HepG2 (cell line): Measurements from ENCODE around the gene HIF3A. TPM values are rescaled to one million over a fixed set of nuclear protein-coding genes. Genes with fewer than 3 reads are reported as not detected.

Experiments used
- ATAC-seq: fragments of 200-7000 bp; cut with Tn5 transposase; 3 replicates; pipeline ENCODE4 v1.9.1; 2020; ENCODE audit warnings: mild to moderate bottlenecking, moderate library complexity
- BruUV-seq: library from RNA; stranded (reverse); fragments of 400-500 nt; replicated peaks from 2 replicates; lab custom pipeline; 2021; lab: Mats Ljungman, UMichigan
- CTCF ChIA-PET: fragments of 300-600 bp; formaldehyde crosslinking; extraction: SDS; loops from one replicate; lab custom pipeline; 2021; ENCODE audit warnings: low total read pairs, inconsistent platforms, low intra/inter-chr PET ratio; lab: Yijun Ruan, JAX
- POLR2A ChIA-PET: fragments of 350-600 bp; sonication (Branson Sonifier 250); formaldehyde crosslinking; loops from one replicate; lab custom pipeline; 2020; ENCODE audit warnings: antibody characterized with exemption, inconsistent platforms; lab: Yijun Ruan, JAX
- DNase-seq: peaks from one replicate; pipeline ENCODE4 v3.0.0-alpha.2; 2015; ENCODE audit warnings: low spot score
- FAIRE-seq: peaks from 3 replicates; lab custom pipeline; 2011; peaks lifted over from hg19 to GRCh38; lab: Jason Lieb, UNC
- H2AFZ ChIP-seq: one replicate; pipeline ENCODE4 v1.6.1; 2011; ENCODE audit warnings: low read length, inconsistent platforms
- H3K27ac ChIP-seq: fragments of 300-600 bp; 3 replicates; pipeline ENCODE4 v1.8.0; 2011; ENCODE audit warnings: mixed run types, mild to moderate bottlenecking, mixed read lengths, low read length, inconsistent platforms; ENCODE audit not compliant: insufficient read depth; ENCODE audit errors: extremely low read length
- H3K27me3 ChIP-seq, 2 experiments: fragments of 200-600 bp in 1 of 2; 2 replicates in 1 of 2; 3 replicates in 1 of 2; pipeline versions ENCODE4 v1.6.0 to v1.8.0; 2011; ENCODE audit warnings: low read length in 2 of 2, mild to moderate bottlenecking in 2 of 2, moderate library complexity in 2 of 2, inconsistent platforms in 1 of 2; ENCODE audit not compliant: insufficient read depth in 2 of 2, control insufficient read depth in 1 of 2
- H3K36me3 ChIP-seq, 2 experiments: fragments of 200-600 bp in 1 of 2; replicated peaks in 1 of 2; 2 replicates in 1 of 2; 3 replicates in 1 of 2; pipeline versions ENCODE4 v1.5.1 to v1.8.0; 2011; ENCODE audit warnings: low read length in 2 of 2, inconsistent platforms in 1 of 2; ENCODE audit not compliant: insufficient read depth in 2 of 2, control insufficient read depth in 1 of 2
- H3K4me1 ChIP-seq: 2 replicates; pipeline ENCODE4 v1.5.1; 2012; ENCODE audit warnings: low read length, inconsistent platforms; ENCODE audit not compliant: insufficient read depth
- H3K4me2 ChIP-seq: 2 replicates; pipeline ENCODE4 v1.6.0; 2011; ENCODE audit warnings: low read depth, low read length, inconsistent platforms
- H3K4me3 ChIP-seq, 3 experiments: fragments of 200-600 bp in 1 of 3; sonication (generic), shearing (Covaris generic) in 1 of 3; replicated peaks in 1 of 3; 2 replicates each; pipeline ENCODE4 v1.5.1; 2011 to 2016; ENCODE audit warnings: low read length in 3 of 3, inconsistent platforms in 2 of 3, low read depth in 2 of 3, mild to moderate bottlenecking in 2 of 3, control low read depth in 1 of 3, mixed read lengths in 1 of 3; ENCODE audit not compliant: insufficient read depth in 1 of 3
- H3K79me2 ChIP-seq: one replicate; pipeline ENCODE4 v1.6.1; 2011; ENCODE audit warnings: low read length, inconsistent platforms; ENCODE audit not compliant: insufficient read depth
- H3K9ac ChIP-seq: 2 replicates; pipeline ENCODE4 v1.6.0; 2011; ENCODE audit warnings: mild to moderate bottlenecking, low read depth, low read length, inconsistent platforms; ENCODE audit not compliant: insufficient read depth
- H3K9me3 ChIP-seq: 2 replicates; pipeline ENCODE4 v1.5.1; 2012; ENCODE audit warnings: mild to moderate bottlenecking, low read length
- H4K20me1 ChIP-seq: 2 replicates; pipeline ENCODE4 v1.6.0; 2011; ENCODE audit warnings: inconsistent platforms, mild to moderate bottlenecking, low read length, moderate library complexity; ENCODE audit not compliant: insufficient read depth
- CHD2 ChIP-seq: IDR thresholded peaks from 2 replicates; pipeline ENCODE4 v1.6.1; 2011; ENCODE audit warnings: low read depth, low read length, improper control_type of control experiment
- EP300 ChIP-seq, 3 experiments: sonication (generic) in 1 of 3; formaldehyde crosslinking in 1 of 3; IDR thresholded peaks; 2 replicates each; pipeline versions ENCODE4 v1.5.1 to v1.6.1; 2011 to 2020; ENCODE audit warnings: low read depth in 2 of 3, low read length in 2 of 3, borderline replicate concordance in 1 of 3, improper control_type of control experiment in 1 of 3, mild to moderate bottlenecking in 1 of 3, missing genetic modification reagents in 1 of 3, moderate library complexity in 1 of 3
- KLF15 ChIP-seq: sonication (generic); formaldehyde crosslinking; IDR thresholded peaks from 2 replicates; pipeline ENCODE4 v1.8.1; 2023; ENCODE audit warnings: borderline replicate concordance, mild to moderate bottlenecking, inconsistent platforms, missing genetic modification reagents, mixed read lengths
- KLF16 ChIP-seq, 2 experiments: sonication (generic) in 1 of 2; formaldehyde crosslinking in 1 of 2; IDR thresholded peaks; 2 replicates each; pipeline versions ENCODE4 v1.6.1 to v1.8.0; 2016 to 2023; ENCODE audit warnings: missing genetic modification reagents in 2 of 2, missing compliant biosample characterization in 1 of 2
- RELA ChIP-seq: sonication (generic); formaldehyde crosslinking; IDR thresholded peaks from 2 replicates; pipeline ENCODE4 v1.4.0; 2020; ENCODE audit warnings: missing genetic modification reagents
- TRIM24 ChIP-seq: sonication (generic); formaldehyde crosslinking; IDR thresholded peaks from 2 replicates; pipeline ENCODE4 v1.8.0; 2022; ENCODE audit warnings: mild to moderate bottlenecking, missing genetic modification reagents
- ZNF136 ChIP-seq: sonication (generic); formaldehyde crosslinking; IDR thresholded peaks from 2 replicates; pipeline ENCODE4 v1.8.1; 2022; ENCODE audit warnings: low read depth, mild to moderate bottlenecking, moderate library complexity, missing genetic modification reagents
- ZNF143 ChIP-seq: sonication (generic); formaldehyde crosslinking; IDR thresholded peaks from 2 replicates; pipeline ENCODE4 v1.4.0; 2020; ENCODE audit warnings: missing genetic modification reagents
- ZNF234 ChIP-seq: sonication (generic); formaldehyde crosslinking; conservative IDR thresholded peaks from 2 replicates; pipeline ENCODE4 v1.5.1; 2020; ENCODE audit warnings: mild to moderate bottlenecking, missing genetic modification reagents
- ZNF274 ChIP-seq: sonication (generic); formaldehyde crosslinking; IDR thresholded peaks from 2 replicates; pipeline ENCODE4 v1.5.1; 2020; ENCODE audit warnings: mild to moderate bottlenecking, missing genetic modification reagents
- ZNF496 ChIP-seq: sonication (generic); formaldehyde crosslinking; IDR thresholded peaks from 2 replicates; pipeline ENCODE4 v1.8.1; 2023; ENCODE audit warnings: mild to moderate bottlenecking, moderate library complexity, missing genetic modification reagents; ENCODE audit not compliant: insufficient replicate concordance
- ZNF572 ChIP-seq: sonication (generic); formaldehyde crosslinking; IDR thresholded peaks from 2 replicates; pipeline ENCODE4 v1.5.1; 2020; ENCODE audit warnings: mild to moderate bottlenecking, missing genetic modification reagents
- ZNF768 ChIP-seq: sonication (generic); formaldehyde crosslinking; IDR thresholded peaks from 2 replicates; pipeline ENCODE4 v1.4.0; 2020; ENCODE audit warnings: missing genetic modification reagents
- ZSCAN21 ChIP-seq: sonication (generic); formaldehyde crosslinking; IDR thresholded peaks from 2 replicates; pipeline ENCODE4 v1.8.0; 2022; ENCODE audit warnings: mild to moderate bottlenecking, missing genetic modification reagents, moderate library complexity, borderline replicate concordance
- WGBS: methylation state at CpG from one replicate; pipeline ENCODE4 v1.1.6; 2017; ENCODE audit warnings: low lambda C conversion rate; 5-methylcytosine and 5-hydroxymethylcytosine counted together
- in situ Hi-C: cut with HindIII; loops from 2 replicates; pipeline ENCODE4 v1.10.0; 2017; ENCODE audit warnings: low pct_unique_long_range_greater_than_20kb; ENCODE audit not compliant: extremely low pct_ligation_motif_present
- intact Hi-C: fragments of 100-400 bp; cut with micrococcal nuclease; formaldehyde crosslinking; loops from one replicate; pipeline ENCODE4 v1.10.0; 2022; ENCODE audit not compliant: unreplicated experiment
- polyA plus RNA-seq, 8 experiments: library from polyadenylated mRNA; depleted of rRNA in 3 of 8; stranded (reverse) in 7 of 8; unstranded in 1 of 8; fragments of >200 nt; fragmentation: Illumina TruSeq in 4 of 8; extraction: Trizol in 4 of 8; gene quantifications; 2 replicates each; pipeline versions ENCODE4 v1.2.1 to v1.2.3, GENCODE V29; 2011 to 2016; ENCODE audit warnings: low read depth in 4 of 8, missing spikeins in 1 of 8, mixed read lengths in 1 of 8; ENCODE audit not compliant: insufficient read depth in 1 of 8
- total RNA-seq, 5 experiments: library from RNA; depleted of rRNA; stranded (reverse); fragments of >200 nt; fragmentation: Illumina TruSeq; extraction: Trizol; gene quantifications; 2 replicates each; pipeline ENCODE4 v1.2.3, GENCODE V29; 2016; ENCODE audit warnings: low read depth in 1 of 5
- TF ChIP-seq, protein P1 (sequence below): IDR thresholded peaks from 2 replicates; pipeline ENCODE4 v1.6.1; 2016; ENCODE audit warnings: low read depth, control low read depth
- TF ChIP-seq, protein P2 (sequence below): sonication (generic); formaldehyde crosslinking; IDR thresholded peaks from 2 replicates; pipeline ENCODE4 v1.9.0; 2021; ENCODE audit warnings: missing genetic modification reagents, borderline replicate concordance
- TF ChIP-seq, protein P3 (sequence below): sonication (generic); formaldehyde crosslinking; IDR thresholded peaks from 2 replicates; pipeline ENCODE4 v1.4.0; 2020; ENCODE audit warnings: mild to moderate bottlenecking, low read depth, missing genetic modification reagents
- TF ChIP-seq, protein P4 (sequence below): sonication (generic); formaldehyde crosslinking; IDR thresholded peaks from 2 replicates; pipeline ENCODE4 v1.4.0; 2020; ENCODE audit warnings: low read depth, mild to moderate bottlenecking, missing genetic modification reagents

HIF3A gene
- total and polyA plus RNA-seq, 2 of the 13 experiments (the other 11 are each of a cell fraction or from before 2014, with no cell fraction given): 0.09 to 0.22 TPM

DNA sequence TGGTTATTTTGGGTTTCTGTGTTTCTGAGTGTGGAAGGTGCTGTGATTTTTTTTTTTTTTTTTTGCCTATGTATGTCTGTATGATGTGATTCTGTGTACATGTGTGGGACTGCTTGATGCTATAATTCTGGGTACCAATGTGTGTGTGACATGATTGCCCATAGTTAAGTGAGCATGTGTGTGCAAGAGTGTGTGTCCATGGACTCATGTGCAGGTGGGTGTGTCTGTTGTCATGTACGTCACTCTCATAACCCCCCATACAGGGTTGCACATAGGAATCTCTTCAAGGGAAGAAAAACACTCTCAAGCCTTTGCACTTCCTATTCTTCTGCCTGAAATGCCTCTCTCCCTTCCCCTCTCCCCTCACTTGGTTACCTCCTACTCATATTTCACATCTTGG, 47.5 kb downstream of the HIF3A start:
- peaks cover 42% of the 10 kb centered on the region for H3K4me1 ChIP-seq
- no peak for ATAC-seq
- intact Hi-C loops (no loop called here), in situ Hi-C loops (no loop called here)
- H3K27ac ChIP-seq: no peak overlapping the region
- ChIA-PET CTCF (no interaction called here), POLR2A (no interaction called here)
- H3K27me3 ChIP-seq: no peaks in the 10 kb centered on the region; a peak in 1 of 5 replicates
- H4K20me1 ChIP-seq: no peaks in the 10 kb centered on the region
- no peaks in the 10 kb centered on the region for H3K9me3 ChIP-seq
- no peak overlapping the region for H3K4me3 ChIP-seq
- no peak for DNase-seq
- no peak overlapping the region for H3K4me2 ChIP-seq
- no peak for FAIRE-seq
- BruUV-seq: no TSS peak
- peaks cover 19% of the 10 kb centered on the region for H3K79me2 ChIP-seq
- 38% methylated on average over 1 of the region's 1 CpG for WGBS
- H3K9ac ChIP-seq: no peak overlapping the region
- H3K36me3 ChIP-seq: no peaks in the 10 kb centered on the region; a peak in 1 of 5 replicates
- H2AFZ ChIP-seq: no peak overlapping the region
- TF ChIP-seq KLF15 (CRISPR knock-in tag) (no peak), ZNF496 (CRISPR knock-in tag) (no peak), ZSCAN21 (CRISPR knock-in tag) (no peak), CHD2 (no peak), ZNF768 (CRISPR knock-in tag) (no peak), EP300 (IDR thresholded peaks at IDR 0.05; ENCODE audit: low read depth in 2 of 2, low read length in 2 of 2) (no peak), EP300 (CRISPR knock-in tag; IDR thresholded peaks at IDR 0.05; ENCODE audit: borderline replicate concordance) (no peak), ZNF136 (no peak), ZNF274 (CRISPR knock-in tag) (no peak), ZNF143 (CRISPR knock-in tag) (no peak), RELA (CRISPR knock-in tag) (no peak), ZNF572 (CRISPR knock-in tag) (no peak), TRIM24 (no peak), ZNF234 (CRISPR knock-in tag) (no peak), KLF16 (CRISPR knock-in tag; IDR thresholded peaks at IDR 0.05) (no peak)
- TF ChIP-seq, protein P1, sequence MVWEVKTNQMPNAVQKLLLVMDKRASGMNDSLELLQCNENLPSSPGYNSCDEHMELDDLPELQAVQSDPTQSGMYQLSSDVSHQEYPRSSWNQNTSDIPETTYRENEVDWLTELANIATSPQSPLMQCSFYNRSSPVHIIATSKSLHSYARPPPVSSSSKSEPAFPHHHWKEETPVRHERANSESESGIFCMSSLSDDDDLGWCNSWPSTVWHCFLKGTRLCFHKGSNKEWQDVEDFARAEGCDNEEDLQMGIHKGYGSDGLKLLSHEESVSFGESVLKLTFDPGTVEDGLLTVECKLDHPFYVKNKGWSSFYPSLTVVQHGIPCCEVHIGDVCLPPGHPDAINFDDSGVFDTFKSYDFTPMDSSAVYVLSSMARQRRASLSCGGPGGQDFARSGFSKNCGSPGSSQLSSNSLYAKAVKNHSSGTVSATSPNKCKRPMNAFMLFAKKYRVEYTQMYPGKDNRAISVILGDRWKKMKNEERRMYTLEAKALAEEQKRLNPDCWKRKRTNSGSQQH (CRISPR knock-in tag): no peak
- TF ChIP-seq, protein P2, sequence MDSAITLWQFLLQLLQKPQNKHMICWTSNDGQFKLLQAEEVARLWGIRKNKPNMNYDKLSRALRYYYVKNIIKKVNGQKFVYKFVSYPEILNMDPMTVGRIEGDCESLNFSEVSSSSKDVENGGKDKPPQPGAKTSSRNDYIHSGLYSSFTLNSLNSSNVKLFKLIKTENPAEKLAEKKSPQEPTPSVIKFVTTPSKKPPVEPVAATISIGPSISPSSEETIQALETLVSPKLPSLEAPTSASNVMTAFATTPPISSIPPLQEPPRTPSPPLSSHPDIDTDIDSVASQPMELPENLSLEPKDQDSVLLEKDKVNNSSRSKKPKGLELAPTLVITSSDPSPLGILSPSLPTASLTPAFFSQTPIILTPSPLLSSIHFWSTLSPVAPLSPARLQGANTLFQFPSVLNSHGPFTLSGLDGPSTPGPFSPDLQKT: no peak
- TF ChIP-seq, protein P3, sequence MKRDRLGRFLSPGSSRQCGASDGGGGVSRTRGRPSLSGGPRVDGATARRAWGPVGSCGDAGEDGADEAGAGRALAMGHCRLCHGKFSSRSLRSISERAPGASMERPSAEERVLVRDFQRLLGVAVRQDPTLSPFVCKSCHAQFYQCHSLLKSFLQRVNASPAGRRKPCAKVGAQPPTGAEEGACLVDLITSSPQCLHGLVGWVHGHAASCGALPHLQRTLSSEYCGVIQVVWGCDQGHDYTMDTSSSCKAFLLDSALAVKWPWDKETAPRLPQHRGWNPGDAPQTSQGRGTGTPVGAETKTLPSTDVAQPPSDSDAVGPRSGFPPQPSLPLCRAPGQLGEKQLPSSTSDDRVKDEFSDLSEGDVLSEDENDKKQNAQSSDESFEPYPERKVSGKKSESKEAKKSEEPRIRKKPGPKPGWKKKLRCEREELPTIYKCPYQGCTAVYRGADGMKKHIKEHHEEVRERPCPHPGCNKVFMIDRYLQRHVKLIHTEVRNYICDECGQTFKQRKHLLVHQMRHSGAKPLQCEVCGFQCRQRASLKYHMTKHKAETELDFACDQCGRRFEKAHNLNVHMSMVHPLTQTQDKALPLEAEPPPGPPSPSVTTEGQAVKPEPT (CRISPR knock-in tag): no peak
- TF ChIP-seq, protein P4, sequence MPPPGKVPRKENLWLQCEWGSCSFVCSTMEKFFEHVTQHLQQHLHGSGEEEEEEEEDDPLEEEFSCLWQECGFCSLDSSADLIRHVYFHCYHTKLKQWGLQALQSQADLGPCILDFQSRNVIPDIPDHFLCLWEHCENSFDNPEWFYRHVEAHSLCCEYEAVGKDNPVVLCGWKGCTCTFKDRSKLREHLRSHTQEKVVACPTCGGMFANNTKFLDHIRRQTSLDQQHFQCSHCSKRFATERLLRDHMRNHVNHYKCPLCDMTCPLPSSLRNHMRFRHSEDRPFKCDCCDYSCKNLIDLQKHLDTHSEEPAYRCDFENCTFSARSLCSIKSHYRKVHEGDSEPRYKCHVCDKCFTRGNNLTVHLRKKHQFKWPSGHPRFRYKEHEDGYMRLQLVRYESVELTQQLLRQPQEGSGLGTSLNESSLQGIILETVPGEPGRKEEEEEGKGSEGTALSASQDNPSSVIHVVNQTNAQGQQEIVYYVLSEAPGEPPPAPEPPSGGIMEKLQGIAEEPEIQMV (CRISPR knock-in tag): no peak
